Endometrial microvascular endothelial cells (primary cell): ENCODE measurements around the gene CAPN11. TPM values are rescaled to one million over a fixed set of nuclear protein-coding genes. Genes with fewer than 3 reads are reported as not detected.
"Not testable (repeated sequence)": the region's sequence is repeated elsewhere in the genome, so short reads cannot be mapped to it uniquely, and the experiment has no call there.

ENCODE experiments used
- in situ Hi-C: cut with HindIII; loops from 2 replicates; pipeline ENCODE4 v1.10.0; 2017; ENCODE audit warnings: low sequenced_read_pairs, low pct_unique_long_range_greater_than_20kb; ENCODE audit errors: inconsistent ontology term
- total RNA-seq: library from RNA; depleted of rRNA; stranded (reverse); fragments of >200 nt; gene quantifications from one replicate; pipeline ENCODE4 v1.2.3, GENCODE V29; 2015; ENCODE audit errors: inconsistent ontology term

CAPN11 gene
- total RNA-seq, 1 donor from 2014 or later, result 3.8 TPM

GRCh38 chr6:44194326-44194725 is 35.7 kb downstream of the CAPN11 start:
- in situ Hi-C loops, result no loop called here

DNA sequence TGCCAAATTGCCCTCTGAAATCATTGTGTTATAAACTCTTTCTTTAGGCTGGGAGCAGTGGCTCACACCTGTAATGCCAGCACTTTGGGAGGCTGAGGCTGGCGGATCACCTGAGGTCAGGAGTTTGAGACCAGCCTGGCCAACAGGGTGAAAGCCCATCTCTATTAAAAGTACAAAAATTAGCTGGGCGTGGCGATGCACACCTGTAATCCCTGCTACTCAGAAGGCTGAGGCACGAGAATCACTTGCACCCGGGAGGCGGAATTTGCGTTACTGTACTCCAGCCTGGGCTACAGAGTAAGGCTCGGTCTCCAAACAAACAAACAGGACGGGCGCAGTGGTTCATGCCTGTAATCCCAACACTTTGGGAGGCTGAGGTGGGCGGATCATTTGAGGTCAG is 37.7 kb downstream of the CAPN11 start:
- in situ Hi-C loops, result not testable (repeated sequence)

DNA sequence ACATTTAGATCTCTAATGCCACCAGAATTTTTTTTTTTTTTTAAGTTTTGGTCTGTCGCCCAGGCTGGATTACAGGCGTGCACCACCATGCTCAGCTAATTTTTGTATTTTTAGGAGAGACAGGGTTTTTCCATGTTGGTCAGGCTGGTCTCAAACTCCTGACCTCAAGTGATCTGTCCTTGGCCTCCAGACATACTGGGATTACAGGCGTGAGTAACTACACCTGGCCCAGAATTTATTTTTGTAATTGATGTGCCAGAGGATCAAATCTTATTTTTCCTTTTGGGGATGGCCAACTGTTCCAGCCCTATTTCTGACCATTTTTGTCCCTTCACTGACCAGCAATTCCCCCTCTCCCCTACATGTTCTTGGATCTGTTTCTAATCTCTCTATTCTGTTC is 40.1 kb downstream of the CAPN11 start:
- in situ Hi-C loops, result no loop called here

DNA sequence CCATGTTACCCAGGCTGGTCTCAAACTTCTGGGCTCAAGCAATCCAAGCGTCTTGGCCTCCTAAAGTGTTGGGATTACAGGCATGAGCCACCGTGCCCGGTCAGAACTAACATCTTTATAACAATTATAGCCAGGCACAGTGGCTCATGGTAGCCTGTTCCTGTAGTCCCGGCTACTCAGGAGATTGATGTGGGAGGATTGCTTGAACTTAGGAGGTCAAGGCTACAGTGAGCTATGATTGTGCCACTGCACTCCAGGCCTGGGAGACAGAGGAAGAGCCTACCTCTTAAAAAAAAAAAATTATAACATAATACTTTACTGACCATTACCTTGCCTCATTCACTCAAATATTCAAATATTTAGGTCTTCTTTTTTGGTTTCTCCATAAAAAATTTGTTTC is 41.3 kb downstream of the CAPN11 start:
- in situ Hi-C loops, result no loop called here

- in situ Hi-C loops, result no loop called here
These were observed 42.6 kb downstream of the CAPN11 start for GRCh38 chr6:44201200-44201599.

GRCh38 chr6:44201638-44202303 is 43.2 kb downstream of the CAPN11 start:
- in situ Hi-C loops, result no loop called here

DNA sequence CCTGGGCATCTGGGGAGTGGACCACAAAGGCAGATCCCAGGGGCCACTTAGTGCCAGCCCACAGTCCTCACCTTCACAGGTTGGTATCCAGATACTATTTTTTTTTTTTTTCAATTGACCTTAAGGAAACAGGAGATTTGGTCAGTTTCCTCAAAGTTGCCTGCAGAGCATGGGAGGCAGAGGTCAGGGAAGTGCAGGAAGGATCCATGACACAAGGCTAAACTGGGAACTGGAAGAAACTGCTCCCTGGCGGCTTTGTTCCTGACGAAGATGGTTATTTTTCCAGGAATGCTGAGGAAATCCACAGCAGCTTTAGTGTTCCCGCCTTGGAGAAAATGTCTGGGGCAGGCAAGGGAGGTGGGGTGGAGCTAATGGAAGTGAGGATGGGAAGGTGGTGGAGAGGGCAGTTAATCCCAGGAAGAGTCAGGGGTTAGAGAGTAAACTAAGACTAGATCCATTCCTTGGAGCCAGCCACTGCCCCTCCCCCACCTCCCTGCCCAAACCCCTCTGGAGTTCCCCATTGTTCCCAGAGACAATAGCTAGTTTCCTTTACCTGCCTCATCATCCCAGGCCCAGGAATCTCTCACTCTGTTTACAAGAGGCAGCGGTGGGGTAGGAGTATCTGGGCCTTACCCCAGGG is 43.8 kb downstream of the CAPN11 start:
- in situ Hi-C loops, result no loop called here

GRCh38 chr6:44202972-44203750 is 44.5 kb downstream of the CAPN11 start:
- in situ Hi-C loops, result no loop called here

DNA sequence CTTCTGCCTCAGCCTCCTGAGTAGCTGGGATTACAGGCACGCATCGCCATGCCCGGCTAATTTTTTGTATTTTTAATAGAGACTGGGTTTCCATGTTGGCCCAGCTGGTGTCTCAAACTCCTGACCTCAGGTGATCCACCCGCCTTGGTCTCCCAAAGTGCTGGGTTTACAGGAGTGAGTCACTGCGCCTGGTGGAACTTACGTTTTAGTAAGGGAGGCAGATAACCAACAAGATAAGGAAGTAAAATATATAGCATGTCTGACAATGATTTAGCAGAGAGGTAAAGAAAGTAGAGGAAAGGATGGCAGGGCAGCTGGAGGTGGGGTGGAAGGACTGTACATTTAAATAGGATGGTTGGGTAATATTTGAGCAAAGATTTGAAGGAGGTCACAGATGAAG is 45.3 kb downstream of the CAPN11 start:
- in situ Hi-C loops, result no loop called here

- in situ Hi-C loops, result no loop called here
These were observed 49.3 kb downstream of the CAPN11 start for GRCh38 chr6:44207966-44208365.

GRCh38 chr6:44211284-44211683 is 52.7 kb downstream of the CAPN11 start:
- in situ Hi-C loops, result no loop called here

GRCh38 chr6:44214307-44214706 is 55.7 kb downstream of the CAPN11 start:
- in situ Hi-C loops, result no loop called here

DNA sequence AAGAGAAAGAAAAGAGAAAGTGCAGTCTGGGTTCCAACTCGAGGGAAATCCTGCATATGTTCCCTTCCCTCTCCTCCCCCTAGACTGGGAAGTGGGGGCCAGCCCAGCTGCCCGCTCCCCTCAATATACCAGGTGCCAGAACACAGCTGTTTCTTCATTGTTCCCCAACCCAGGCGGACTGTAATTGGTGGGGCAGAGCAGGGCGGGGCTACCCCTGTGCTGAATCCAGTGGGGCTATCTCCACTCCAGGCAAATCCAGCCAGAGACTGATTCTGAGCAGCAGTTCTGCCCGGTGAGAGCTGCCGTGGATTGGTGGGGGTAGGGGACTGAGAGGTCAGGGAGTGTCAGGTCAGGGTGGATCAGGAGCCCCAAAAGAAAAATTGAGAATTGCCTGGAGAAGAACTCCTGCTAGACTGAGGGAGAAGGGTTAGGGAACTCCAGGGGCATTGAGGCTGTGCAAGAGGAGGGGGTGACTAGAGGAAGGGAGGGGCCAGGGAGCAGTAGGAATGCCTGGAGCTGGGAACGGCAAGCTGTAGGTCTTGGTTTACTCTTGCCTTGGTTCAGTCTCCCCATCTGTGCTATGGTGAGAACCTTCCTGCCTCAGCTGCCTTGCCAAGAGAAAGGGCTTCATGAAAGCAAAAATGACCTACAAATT is 58.2 kb downstream of the CAPN11 start, which contains the start of gene MYMX:
MYMX (plus strand) TSS at position 250 of the 655 bp plus-strand sequence. CDS start 546 bp downstream, outside the sequence.
- in situ Hi-C loops, result no loop called here

- in situ Hi-C loops, result no loop called here
These were observed 58.9 kb downstream of the CAPN11 start for GRCh38 chr6:44217332-44218143.

- in situ Hi-C loops, result no loop called here
These were observed 60.6 kb downstream of the CAPN11 start for GRCh38 chr6:44219053-44219814.

DNA sequence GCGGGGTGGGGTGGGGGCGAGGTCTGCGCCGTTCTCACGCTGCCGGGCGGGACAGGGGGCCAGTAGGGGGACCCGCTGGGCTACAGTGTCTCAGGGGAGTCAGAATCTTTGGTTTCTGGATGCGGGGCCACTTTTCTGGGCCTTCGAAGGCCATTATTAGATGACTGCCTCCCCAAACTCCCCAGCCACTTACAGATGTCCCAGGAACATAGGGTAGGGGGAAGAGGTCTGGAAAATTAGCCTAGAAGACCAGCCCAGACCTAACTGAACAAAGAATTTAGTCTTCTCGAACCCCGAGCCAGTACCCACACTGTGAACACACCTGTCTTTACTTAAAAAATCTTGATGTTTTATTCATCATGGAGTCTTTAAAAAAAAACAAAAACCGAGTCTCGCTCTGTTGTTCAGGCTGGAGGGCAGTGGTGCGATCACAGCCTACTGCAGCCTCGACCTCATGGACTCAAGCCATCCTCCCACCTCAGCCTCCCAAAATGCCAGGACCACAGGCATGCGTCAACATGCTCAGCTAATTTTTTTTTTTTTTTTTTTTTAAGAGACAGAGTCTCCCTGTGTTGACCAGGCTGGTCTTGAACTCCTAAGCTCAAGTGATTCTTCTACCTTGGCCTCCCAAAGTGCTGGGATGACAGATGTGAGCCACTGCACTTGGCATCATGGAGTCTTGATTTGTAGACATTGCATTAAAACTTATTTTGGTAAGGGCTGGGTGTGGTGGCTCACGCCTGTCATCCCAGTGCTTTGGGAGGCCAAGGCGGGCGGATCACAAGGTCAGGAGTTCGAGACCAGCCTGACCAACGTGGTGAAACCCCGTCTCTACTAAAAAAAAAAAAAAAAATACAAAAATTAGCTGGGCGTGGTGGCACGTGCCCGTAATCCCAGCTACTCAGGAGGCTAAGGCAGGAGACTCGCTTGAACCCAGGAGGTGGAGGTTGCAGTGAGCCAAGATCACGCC is 61.5 kb downstream of the CAPN11 start:
- in situ Hi-C loops, result no loop called here

GRCh38 chr6:44220913-44221290 is 62.3 kb downstream of the CAPN11 start:
- in situ Hi-C loops, result no loop called here
